Endothelial cell of umbilical vein (primary cell): ENCODE data around the gene MC2R. TPM values are rescaled to one million over a fixed set of nuclear protein-coding genes. Genes with fewer than 3 reads are reported as not detected.

Experiments used
- BruUV-seq: library from RNA; stranded (reverse); fragments of 400-500 nt; replicated peaks from 2 replicates; lab custom pipeline; 2021; lab: Mats Ljungman, UMichigan
- CTCF ChIA-PET: fragments of 300-600, 350-600 bp; sonication (Branson Sonifier 250); formaldehyde crosslinking; loops from one replicate; lab custom pipeline; 2021; ENCODE audit warnings: antibody characterized with exemption, inconsistent platforms; lab: Charles Lee
- POLR2A ChIA-PET: fragments of 300-600, 350-600 bp; sonication (Branson Sonifier 250); formaldehyde crosslinking; loops from one replicate; lab custom pipeline; 2021; ENCODE audit warnings: antibody characterized with exemption, inconsistent platforms; lab: Charles Lee
- DNase-seq: peaks from one replicate; pipeline ENCODE4 v3.0.0-alpha.2; 2011; ENCODE audit warnings: low read depth, low spot score
- FAIRE-seq: peaks from 2 replicates; lab custom pipeline; 2011; peaks lifted over from hg19 to GRCh38; lab: Jason Lieb, UNC
- H2AFZ ChIP-seq: 2 replicates; pipeline ENCODE4 v1.6.0; 2012; ENCODE audit warnings: low read depth, low read length, control low read depth, inconsistent platforms
- H3K27ac ChIP-seq: 2 replicates; pipeline ENCODE4 v1.5.1; 2011; ENCODE audit warnings: low read depth, mild to moderate bottlenecking, control low read depth, low read length, moderate library complexity; ENCODE audit not compliant: insufficient read depth
- H3K27me3 ChIP-seq, 2 experiments: 2 replicates each; pipeline versions ENCODE4 v1.6.0 to v1.6.1; 2011; ENCODE audit warnings: low read length in 2 of 2, mixed read lengths in 1 of 2; ENCODE audit not compliant: control insufficient read depth in 2 of 2, insufficient read depth in 2 of 2
- H3K36me3 ChIP-seq, 2 experiments: 2 replicates in 1 of 2; 3 replicates in 1 of 2; pipeline ENCODE4 v1.5.1; 2011; ENCODE audit warnings: low read length in 2 of 2, mild to moderate bottlenecking in 1 of 2, moderate library complexity in 1 of 2; ENCODE audit not compliant: control insufficient read depth in 2 of 2, insufficient read depth in 2 of 2; ENCODE audit errors: extremely low read depth in 1 of 2
- H3K4me1 ChIP-seq: 3 replicates; pipeline ENCODE4 v1.5.1; 2011; ENCODE audit warnings: mild to moderate bottlenecking, low read length; ENCODE audit not compliant: control insufficient read depth, insufficient read depth; ENCODE audit errors: extremely low read depth
- H3K4me2 ChIP-seq: 2 replicates; pipeline ENCODE4 v1.6.1; 2011; ENCODE audit warnings: low read length, control low read depth, mixed read lengths; ENCODE audit not compliant: insufficient read depth
- H3K4me3 ChIP-seq, 3 experiments: fragments of 200-600 bp in 1 of 3; sonication (generic), shearing (Covaris generic) in 1 of 3; replicated peaks in 1 of 3; 2 replicates each; pipeline ENCODE4 v1.5.1; 2011 to 2016; ENCODE audit warnings: control low read depth in 3 of 3, low read length in 3 of 3, mild to moderate bottlenecking in 2 of 3, inconsistent platforms in 1 of 3, low read depth in 1 of 3, moderate library complexity in 1 of 3; ENCODE audit not compliant: insufficient read depth in 1 of 3
- H3K79me2 ChIP-seq: 2 replicates; pipeline ENCODE4 v1.6.0; 2012; ENCODE audit warnings: low read length, inconsistent platforms; ENCODE audit not compliant: control insufficient read depth, insufficient read depth
- H3K9ac ChIP-seq: replicated peaks from 2 replicates; pipeline ENCODE3; 2011; ENCODE audit warnings: low read length, control low read depth; ENCODE audit not compliant: insufficient read depth; ENCODE audit errors: extremely low read depth
- H3K9me1 ChIP-seq: replicated peaks from 3 replicates; pipeline ENCODE4 v1.6.0; 2011; ENCODE audit warnings: mild to moderate bottlenecking, low read length; ENCODE audit not compliant: control insufficient read depth, insufficient read depth; ENCODE audit errors: extremely low read depth
- H3K9me3 ChIP-seq: replicated peaks from 2 replicates; pipeline ENCODE4 v1.5.1; 2012; ENCODE audit warnings: low read length, inconsistent platforms; ENCODE audit not compliant: control insufficient read depth, insufficient read depth
- H4K20me1 ChIP-seq: replicated peaks from 2 replicates; pipeline ENCODE3; 2011; ENCODE audit warnings: mild to moderate bottlenecking, low read length; ENCODE audit not compliant: control insufficient read depth, insufficient read depth; ENCODE audit errors: extremely low read depth
- CTCF ChIP-seq, 2 donors: IDR thresholded peaks; 1 replicate in 1 of 2; 2 replicates in 1 of 2; pipeline ENCODE4 v1.5.1; 2011; ENCODE audit warnings: low read length in 2 of 2, mild to moderate bottlenecking in 2 of 2, moderate library complexity in 2 of 2, control low read depth in 1 of 2, inconsistent platforms in 1 of 2, low read depth in 1 of 2; ENCODE audit not compliant: insufficient read depth in 1 of 2; ENCODE audit errors: extremely low read depth in 1 of 2
- EZH2 ChIP-seq: IDR thresholded peaks from 2 replicates; pipeline ENCODE4 v1.6.1; 2012; ENCODE audit warnings: borderline replicate concordance, low read depth, mild to moderate bottlenecking, moderate library complexity, low read length, inconsistent platforms; ENCODE audit not compliant: severe bottlenecking
- FOS ChIP-seq: IDR thresholded peaks from 2 replicates; pipeline ENCODE4 v1.6.1; 2011; ENCODE audit warnings: mild to moderate bottlenecking, low read length, moderate library complexity, borderline replicate concordance; ENCODE audit not compliant: insufficient read depth
- GATA2 ChIP-seq: IDR thresholded peaks from 2 replicates; pipeline ENCODE4 v1.7.0; 2011; ENCODE audit warnings: low read depth, mild to moderate bottlenecking, moderate library complexity, mixed read lengths, low read length; ENCODE audit not compliant: insufficient read length, insufficient read depth
- MYC ChIP-seq: IDR thresholded peaks from one replicate; pipeline ENCODE4 v1.6.1; 2011; ENCODE audit warnings: mild to moderate bottlenecking, low read depth, low read length
- POLR2A ChIP-seq: IDR thresholded peaks from 2 replicates; pipeline ENCODE4 v1.6.1; 2012; ENCODE audit warnings: low read depth, mild to moderate bottlenecking, control low read depth, low read length
- dilution Hi-C: fragments of 300-500 bp; cut with MboI; formaldehyde crosslinking; loops from one replicate; pipeline ENCODE4 v1.15.0; 2019; ENCODE audit warnings: low sequenced_read_pairs; ENCODE audit not compliant: extremely low pct_ligation_motif_present
- intact Hi-C: fragments of 100-400 bp; cut with micrococcal nuclease; formaldehyde crosslinking; loops from one replicate; pipeline ENCODE4 v1.10.0; 2022
- polyA plus RNA-seq, 4 experiments: library from polyadenylated mRNA; depleted of rRNA in 3 of 4; stranded (reverse) in 3 of 4; unstranded in 1 of 4; fragments of >200 nt; gene quantifications; 2 replicates each; pipeline versions ENCODE4 v1.2.1 to v1.2.3, GENCODE V29; 2011 to 2012; ENCODE audit warnings: missing spikeins in 1 of 4
- total RNA-seq: library from RNA; stranded (reverse); gene quantifications from 2 replicates; pipeline ENCODE4 v1.2.3, GENCODE V29; 2021

The MC2R gene
- total and polyA plus RNA-seq, 2 donors (not counting 3 experiments of a cell fraction or from before 2014, with no cell fraction given), result not detected

- ChIA-PET POLR2A (no interaction called here), CTCF (no interaction called here)
- H3K4me2 ChIP-seq, result no peak overlapping the region
- DNase-seq (no peak), FAIRE-seq (no peak)
- H3K27me3 ChIP-seq, result no peaks in the 10 kb centered on the region
- no peak overlapping the region for H3K27ac ChIP-seq
- H3K4me3 ChIP-seq, result no peak overlapping the region
- H3K9me3 ChIP-seq, result no peaks in the 10 kb centered on the region
- no peak for TF ChIP-seq FOS
- TF ChIP-seq CTCF (IDR thresholded peaks at IDR 0.05; ENCODE audit: extremely low read depth in 1 of 2, insufficient read depth in 1 of 2, low read depth in 1 of 2, low read length in 2 of 2), result no peak
- H2AFZ ChIP-seq, result no peak overlapping the region
- dilution Hi-C loops, result no loop called here
- BruUV-seq, result no TSS peak
- H3K9ac ChIP-seq, result no peak overlapping the region
- H3K79me2 ChIP-seq, result no peaks in the 10 kb centered on the region
- intact Hi-C loops, result no loop called here
- H3K36me3 ChIP-seq, result no peaks in the 10 kb centered on the region
- no peaks in the 10 kb centered on the region for H4K20me1 ChIP-seq
- no peaks in the 10 kb centered on the region for H3K9me1 ChIP-seq
- H3K4me1 ChIP-seq, result no peaks in the 10 kb centered on the region
Observed at GRCh38 chr18:13877157-13877556, 38.2 kb downstream of the MC2R start.

- Histone ChIP-seq H4K20me1 (no peaks in the 10 kb centered on the region), H3K27me3 (no peaks in the 10 kb centered on the region), H2AFZ (no peak overlapping the region), H3K4me1 (no peaks in the 10 kb centered on the region), H3K4me3 (no peak overlapping the region), H3K9me3 (no peaks in the 10 kb centered on the region), H3K36me3 (no peaks in the 10 kb centered on the region), H3K27ac (no peak overlapping the region), H3K9me1 (no peaks in the 10 kb centered on the region), H3K9ac (no peak overlapping the region), H3K79me2 (no peaks in the 10 kb centered on the region), H3K4me2 (no peak overlapping the region)
- TF ChIP-seq POLR2A, result no peak
- TF ChIP-seq GATA2, result no peak
- TF ChIP-seq CTCF (IDR thresholded peaks at IDR 0.05; ENCODE audit: extremely low read depth in 1 of 2, insufficient read depth in 1 of 2, low read depth in 1 of 2, low read length in 2 of 2), result no peak
- TF ChIP-seq MYC, result no peak
- TF ChIP-seq EZH2, result no peak
- intact Hi-C loops, result no loop called here
- dilution Hi-C loops, result no loop called here
- FAIRE-seq (no peak), DNase-seq (no peak)
- ChIA-PET CTCF (no interaction called here), POLR2A (no interaction called here)
- BruUV-seq, result no TSS peak
Observed at GRCh38 chr18:13874558-13874957, 40.8 kb downstream of the MC2R start.
